ENCODE results near the gene KLK2.
A peak's percentile ranks its signal among the peaks of the same experiment; 100 is the strongest.

The KLK2 gene

DNA sequence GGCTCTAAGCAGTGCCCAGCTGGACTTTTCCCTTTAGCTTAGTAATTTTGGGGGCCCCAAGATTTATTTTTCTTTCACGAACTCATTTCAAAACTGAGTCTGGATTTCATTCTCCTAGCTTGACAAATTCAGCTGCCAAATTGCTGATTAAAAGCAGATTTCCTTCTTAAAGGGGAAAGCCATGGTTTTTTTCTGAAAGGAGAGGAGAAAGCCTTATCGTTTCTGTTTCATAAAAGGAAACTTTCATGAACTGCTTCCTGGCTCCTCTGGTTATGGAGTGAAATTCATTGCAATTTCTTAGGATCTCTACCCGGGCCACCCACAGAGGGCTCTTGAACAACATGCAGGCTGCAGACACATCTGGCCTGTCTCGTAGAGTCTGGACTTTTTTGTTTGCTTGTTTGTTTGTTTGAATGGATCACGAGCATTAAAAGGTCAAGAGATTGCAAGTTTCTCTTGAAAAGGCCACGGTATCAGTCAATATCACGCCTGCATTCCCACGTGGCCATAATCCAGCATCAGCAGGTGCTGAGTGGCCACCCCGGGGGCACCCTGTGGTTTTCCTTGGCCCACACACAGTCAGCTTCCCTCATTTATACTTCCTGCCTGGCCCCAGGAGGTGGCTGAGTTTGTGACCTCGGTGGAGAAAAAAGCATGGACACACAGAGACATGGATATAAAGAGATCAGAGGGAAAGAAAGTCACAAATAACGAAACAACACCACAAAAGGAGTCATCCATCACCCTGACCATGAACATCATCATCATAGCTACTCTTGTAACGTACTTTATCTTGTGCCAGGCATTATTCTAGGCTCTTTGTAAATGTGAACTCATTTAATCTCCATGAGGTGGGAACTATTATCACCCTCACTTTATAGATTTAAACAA lies 48.4 kb downstream of the KLK2 start:
- DNase-seq (ENCODE audit: low read depth in 2 of 3, low spot score in 2 of 3): no peak

DNA sequence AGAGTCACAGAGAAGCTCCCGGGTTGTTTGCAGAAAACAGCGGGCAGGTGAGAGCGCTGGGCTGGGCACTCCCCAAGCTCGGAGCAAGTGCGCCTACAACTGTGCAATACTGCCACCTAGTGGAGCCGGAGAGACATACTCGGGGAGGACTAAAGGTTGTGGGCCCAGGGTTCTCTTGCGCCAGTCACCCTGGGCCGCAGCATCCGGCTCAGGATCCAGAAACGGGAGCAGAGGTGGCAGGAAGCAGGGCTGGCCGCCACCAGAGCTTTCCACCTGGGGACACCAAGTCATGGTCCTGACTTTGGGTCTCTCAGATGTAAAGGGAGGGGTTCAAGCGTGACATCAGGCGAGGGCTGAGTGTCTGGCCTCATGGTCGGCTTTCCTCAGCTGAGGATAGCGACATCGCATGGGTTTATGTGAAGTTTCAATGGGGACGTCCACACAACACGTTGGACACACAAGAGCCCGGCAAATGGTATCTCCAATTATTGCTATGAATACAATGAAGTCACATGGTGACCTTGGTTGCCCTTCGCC lies 49.1 kb downstream of the KLK2 start:
- peak; percentile 34 to 68 (median 47) for DNase-seq (ENCODE audit: low read depth in 2 of 3, low spot score in 2 of 3)

DNA sequence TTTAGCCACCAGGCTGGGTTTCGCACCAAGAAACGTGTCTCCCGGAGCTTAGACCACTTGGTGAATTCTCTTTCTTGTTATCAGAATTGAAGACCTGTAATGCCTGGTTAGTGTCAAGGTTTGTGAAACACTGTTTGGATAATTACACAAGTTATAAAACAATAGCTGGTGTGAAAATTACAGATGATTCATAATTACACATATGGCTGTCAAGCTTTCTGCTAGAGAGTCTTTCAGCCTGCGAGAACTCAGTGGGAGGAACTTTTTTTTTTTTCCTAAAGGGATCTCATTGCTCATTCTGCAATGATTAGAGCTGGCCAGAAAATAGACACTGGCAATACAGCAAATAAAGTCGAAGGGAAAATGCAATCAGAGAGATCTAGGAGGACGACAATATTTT lies 51.3 kb downstream of the KLK2 start:
- no peak for DNase-seq (ENCODE audit: low read depth in 2 of 3, low spot score in 2 of 3)

DNA sequence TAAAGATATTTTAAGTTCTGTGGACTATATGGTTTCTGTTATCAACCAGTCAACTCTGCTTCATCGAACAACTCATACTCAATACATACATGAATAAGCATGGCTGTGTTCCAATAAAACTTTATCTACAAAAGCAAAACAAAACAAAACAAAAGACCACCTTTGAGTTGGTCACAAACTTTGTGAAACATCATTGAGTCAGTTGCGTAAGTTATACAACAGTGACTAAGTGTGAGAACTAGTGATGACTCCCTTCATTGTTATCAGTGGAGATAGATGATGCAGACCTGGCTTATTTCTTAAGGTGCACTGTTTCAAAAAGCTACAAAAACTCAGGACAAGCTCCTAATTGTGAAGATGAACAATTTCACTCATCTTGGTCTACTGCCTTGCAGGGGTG lies 52.5 kb downstream of the KLK2 start:
- no peak for DNase-seq (ENCODE audit: low read depth in 2 of 3, low spot score in 2 of 3)

DNA sequence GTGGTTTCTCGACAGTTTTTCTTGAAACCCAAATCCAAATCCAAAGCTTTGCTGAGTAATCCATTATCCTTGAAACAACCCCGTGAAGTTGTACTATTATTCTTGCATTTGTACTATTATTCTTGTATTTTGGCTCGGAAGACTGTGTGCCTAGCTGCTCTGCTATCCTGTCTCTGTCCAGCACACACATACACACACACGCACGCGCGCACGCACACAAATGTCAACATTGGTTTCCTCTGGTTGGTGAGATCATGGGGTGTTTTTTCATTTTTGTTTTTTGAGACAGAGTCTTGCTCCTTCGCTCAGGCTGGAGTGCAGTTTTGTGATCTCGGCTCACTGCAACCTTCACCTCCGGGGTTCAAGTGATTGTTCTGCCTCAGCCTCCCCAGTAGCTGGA lies 52.9 kb downstream of the KLK2 start:
- DNase-seq (ENCODE audit: low read depth in 2 of 3, low spot score in 2 of 3): no peak

DNA sequence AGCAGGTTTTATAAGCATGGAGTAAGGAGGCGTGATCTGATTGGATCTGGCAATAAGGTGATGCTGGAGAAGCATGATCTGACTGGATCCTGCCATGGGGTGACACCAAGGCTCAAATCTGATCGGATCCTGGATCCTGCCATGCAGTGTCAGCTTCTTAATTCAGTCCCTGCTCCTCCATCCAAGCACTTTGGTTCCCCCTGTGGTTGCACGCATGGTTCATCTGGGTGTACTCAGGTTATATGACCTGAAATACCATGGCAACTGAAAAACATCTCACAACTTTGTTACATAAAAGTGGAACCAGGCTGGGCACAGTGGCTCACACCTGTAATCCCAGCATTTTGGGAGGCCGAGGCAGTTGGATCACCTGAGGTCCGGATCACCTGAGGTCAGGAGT lies 55.6 kb downstream of the KLK2 start:
- DNase-seq (ENCODE audit: low read depth in 2 of 3, low spot score in 2 of 3): no peak
